Activated CD8-positive, alpha-beta T cell treated with anti-CD3 and anti-CD28 coated beads for 36 hours (primary cell): ENCODE results near the gene RTL1. TPM values are rescaled to one million over a fixed set of nuclear protein-coding genes. Genes with fewer than 3 reads are reported as not detected.

Experiments
- ATAC-seq: fragments of 200-7000 bp; cut with Tn5 transposase; one replicate; pipeline ENCODE4 v1.10.0; 2021; ENCODE audit warnings: mild to moderate bottlenecking, moderate library complexity
- CTCF ChIA-PET: fragments of 350-600 bp; sonication (Branson Sonifier 250); formaldehyde crosslinking; loops from one replicate; lab custom pipeline; 2021; ENCODE audit warnings: antibody characterized with exemption; lab: Charles Lee
- POLR2A ChIA-PET: fragments of 350-600 bp; sonication (Branson Sonifier 250); formaldehyde crosslinking; loops from one replicate; lab custom pipeline; 2021; ENCODE audit warnings: antibody characterized with exemption; lab: Charles Lee
- DNase-seq: peaks from one replicate; pipeline ENCODE4 v3.0.0-alpha.2; 2020
- H3K27ac Mint-ChIP-seq: one replicate; pipeline ENCODE4 v1.8.0; 2021; ENCODE audit warnings: mild to moderate bottlenecking, mixed read lengths
- H3K27me3 Mint-ChIP-seq: one replicate; pipeline ENCODE4 v1.8.0; 2021; ENCODE audit warnings: mixed read lengths
- H3K36me3 Mint-ChIP-seq: one replicate; pipeline ENCODE4 v1.8.0; 2021; ENCODE audit warnings: low read depth, mixed read lengths
- H3K4me1 Mint-ChIP-seq: one replicate; pipeline ENCODE4 v1.8.0; 2021; ENCODE audit warnings: low read depth, mixed read lengths
- H3K4me3 Mint-ChIP-seq: one replicate; pipeline ENCODE4 v1.8.0; 2021; ENCODE audit warnings: mild to moderate bottlenecking, moderate library complexity, mixed read lengths
- H3K9me3 Mint-ChIP-seq: one replicate; pipeline ENCODE4 v1.8.0; 2021; ENCODE audit warnings: mixed read lengths
- CTCF ChIP-seq: fragments of 200-600 bp; IDR thresholded peaks from one replicate; pipeline ENCODE4 v1.8.0; 2022; ENCODE audit warnings: antibody characterized with exemption, mild to moderate bottlenecking
- intact Hi-C: fragments of 100-400 bp; cut with micrococcal nuclease; formaldehyde crosslinking; loops from one replicate; pipeline ENCODE4 v1.10.0; 2022
- total RNA-seq, 2 experiments: library from RNA; stranded (reverse); gene quantifications; one replicate each; pipeline ENCODE4 v1.2.3, GENCODE V29; 2021

RTL1 gene
- total RNA-seq, result not detected

- no peak for ATAC-seq
- POLR2A ChIA-PET, result no interaction called here
- H3K4me3 Mint-ChIP-seq, result no peak within 1 kb of the TSS
- intact Hi-C loops, result no loop called here
- peaks cover 42% of the 10 kb centered on the region for H3K27me3 Mint-ChIP-seq
- no peak within 1 kb of the TSS for H3K27ac Mint-ChIP-seq
- H3K4me1 Mint-ChIP-seq, result no peaks in the 10 kb centered on the region
- TF ChIP-seq CTCF, result no peak
- H3K36me3 Mint-ChIP-seq, result no peaks in the 10 kb centered on the region
- no peak for DNase-seq
- CTCF ChIA-PET, result no interaction called here
- H3K9me3 Mint-ChIP-seq, result no peaks in the 10 kb centered on the region
These were observed at the start of gene RTL1 for GRCh38 chr14:100903672-100904185. RTL1 (minus strand) TSS chr14:100903722; CDS start chr14:100884788, 18,934 bp downstream.

GRCh38 chr14:100950024-100950423 is 46.5 kb upstream of the RTL1 start:
- DNase-seq (no peak), ATAC-seq (no peak)
- Mint-ChIP-seq H3K4me3 (no peak overlapping the region), H3K4me1 (no peaks in the 10 kb centered on the region), H3K9me3 (no peaks in the 10 kb centered on the region), H3K27ac (no peak overlapping the region), H3K27me3 (peaks cover 13% of the 10 kb centered on the region), H3K36me3 (no peaks in the 10 kb centered on the region)
- no peak for TF ChIP-seq CTCF
- intact Hi-C loops, result no loop called here
- ChIA-PET CTCF (no interaction called here), POLR2A (no interaction called here)

DNA sequence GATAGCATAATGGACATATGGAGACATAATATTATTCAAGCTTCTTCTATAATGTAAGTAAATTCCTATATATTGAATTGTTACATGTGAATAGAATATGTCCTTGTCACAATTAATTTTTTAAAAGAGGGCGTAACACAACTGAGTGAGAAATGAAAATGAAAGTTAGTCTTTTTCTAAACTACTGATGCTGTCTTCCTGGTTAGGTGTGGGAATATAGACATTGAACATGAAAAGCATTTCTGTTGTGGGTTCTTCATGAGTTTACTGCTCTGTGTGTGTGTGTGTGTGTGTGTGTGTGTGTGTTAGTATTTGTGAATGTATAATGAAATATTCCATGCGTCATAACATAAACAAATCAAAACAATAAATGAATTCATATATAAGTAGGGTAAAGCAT is 40.5 kb upstream of the RTL1 start:
- Mint-ChIP-seq H3K27me3 (peaks cover 14% of the 10 kb centered on the region), H3K36me3 (no peaks in the 10 kb centered on the region), H3K9me3 (no peaks in the 10 kb centered on the region), H3K27ac (no peak overlapping the region), H3K4me3 (no peak overlapping the region), H3K4me1 (no peaks in the 10 kb centered on the region)
- ChIA-PET CTCF (no interaction called here), POLR2A (no interaction called here)
- intact Hi-C loops, result no loop called here
- DNase-seq (no peak), ATAC-seq (no peak)
- no peak for TF ChIP-seq CTCF

DNA sequence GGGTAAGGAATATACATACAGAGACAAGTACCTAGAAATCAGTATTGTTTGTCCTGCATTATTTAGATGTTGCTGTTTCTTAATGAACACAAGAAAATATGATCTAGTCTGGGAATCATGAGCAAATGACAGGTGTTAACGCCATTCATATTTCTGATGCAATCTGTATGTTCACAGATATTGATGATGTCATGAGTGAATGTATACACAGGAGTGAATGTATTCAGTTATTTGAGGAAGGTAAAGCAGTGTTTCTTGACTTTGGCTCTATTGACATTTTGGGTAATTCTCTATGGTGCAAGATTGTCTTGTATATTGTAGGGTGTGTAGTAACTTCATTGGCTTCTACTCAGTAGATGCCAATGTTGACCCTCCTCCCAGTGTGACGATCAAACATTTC is 26.7 kb upstream of the RTL1 start:
- Mint-ChIP-seq H3K27ac (no peak overlapping the region), H3K4me3 (no peak overlapping the region), H3K4me1 (no peaks in the 10 kb centered on the region), H3K9me3 (peaks cover 2% of the 10 kb centered on the region), H3K36me3 (no peaks in the 10 kb centered on the region), H3K27me3 (peaks cover 6% of the 10 kb centered on the region)
- intact Hi-C loops, result no loop called here
- no peak for TF ChIP-seq CTCF
- ATAC-seq, result no peak
- POLR2A ChIA-PET, result no interaction called here
- CTCF ChIA-PET, result no interaction called here
- no peak for DNase-seq

DNA sequence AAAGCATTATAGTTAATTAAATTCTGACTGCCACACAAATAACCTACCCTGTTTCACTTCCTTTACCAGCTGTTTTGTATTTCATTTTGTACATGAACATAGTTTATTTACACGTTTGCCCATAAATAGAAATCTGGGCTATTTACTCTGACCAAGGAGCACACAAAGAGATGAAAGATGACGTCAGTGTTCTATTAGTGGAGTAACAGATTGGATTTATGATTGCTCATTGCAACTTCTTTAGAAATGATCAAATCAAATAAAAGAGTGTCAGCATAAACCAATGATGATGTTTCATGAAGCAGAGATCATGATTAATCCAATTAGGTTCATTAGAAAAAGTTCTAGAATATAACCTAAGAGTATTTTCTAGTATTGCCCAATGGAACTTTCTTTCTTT is 12.0 kb upstream of the RTL1 start:
- Mint-ChIP-seq H3K9me3 (no peaks in the 10 kb centered on the region), H3K27me3 (peaks cover 7% of the 10 kb centered on the region), H3K36me3 (no peaks in the 10 kb centered on the region), H3K4me3 (no peak overlapping the region), H3K27ac (no peak overlapping the region), H3K4me1 (no peaks in the 10 kb centered on the region)
- no peak for TF ChIP-seq CTCF
- ATAC-seq (no peak), DNase-seq (no peak)
- intact Hi-C loops, result no loop called here
- CTCF ChIA-PET, result no interaction called here
- POLR2A ChIA-PET, result no interaction called here
